Measurements from ENCODE around the gene GLB1L2.

Gene GLB1L2

DNA sequence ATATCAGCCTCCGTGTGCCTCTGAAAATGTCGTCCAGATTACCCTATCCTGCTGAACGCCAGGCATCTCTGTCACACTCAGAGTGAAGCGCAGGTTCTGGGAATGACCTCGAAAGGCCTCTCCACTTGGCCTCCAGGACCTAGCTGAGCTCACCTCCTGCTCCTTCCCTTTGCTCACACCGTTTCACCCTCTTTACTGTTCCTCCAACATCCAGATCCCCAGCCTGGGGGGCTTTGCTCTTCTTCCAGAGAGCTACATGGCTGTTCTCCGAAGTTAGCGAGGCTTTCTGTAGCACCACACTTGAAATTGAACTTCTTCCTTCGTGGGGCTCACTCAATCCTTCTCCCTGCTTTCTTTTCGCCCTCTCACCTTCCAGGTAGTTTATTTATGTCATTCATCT, 27.9 kb downstream of the GLB1L2 start:
- no peak for DNase-seq (ENCODE audit: low spot score)
- TF ChIP-seq, protein P1, sequence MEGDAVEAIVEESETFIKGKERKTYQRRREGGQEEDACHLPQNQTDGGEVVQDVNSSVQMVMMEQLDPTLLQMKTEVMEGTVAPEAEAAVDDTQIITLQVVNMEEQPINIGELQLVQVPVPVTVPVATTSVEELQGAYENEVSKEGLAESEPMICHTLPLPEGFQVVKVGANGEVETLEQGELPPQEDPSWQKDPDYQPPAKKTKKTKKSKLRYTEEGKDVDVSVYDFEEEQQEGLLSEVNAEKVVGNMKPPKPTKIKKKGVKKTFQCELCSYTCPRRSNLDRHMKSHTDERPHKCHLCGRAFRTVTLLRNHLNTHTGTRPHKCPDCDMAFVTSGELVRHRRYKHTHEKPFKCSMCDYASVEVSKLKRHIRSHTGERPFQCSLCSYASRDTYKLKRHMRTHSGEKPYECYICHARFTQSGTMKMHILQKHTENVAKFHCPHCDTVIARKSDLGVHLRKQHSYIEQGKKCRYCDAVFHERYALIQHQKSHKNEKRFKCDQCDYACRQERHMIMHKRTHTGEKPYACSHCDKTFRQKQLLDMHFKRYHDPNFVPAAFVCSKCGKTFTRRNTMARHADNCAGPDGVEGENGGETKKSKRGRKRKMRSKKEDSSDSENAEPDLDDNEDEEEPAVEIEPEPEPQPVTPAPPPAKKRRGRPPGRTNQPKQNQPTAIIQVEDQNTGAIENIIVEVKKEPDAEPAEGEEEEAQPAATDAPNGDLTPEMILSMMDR (IDR thresholded peaks at IDR 0.05; ENCODE audit: extremely low read depth, missing control alignments) = no peak

DNA sequence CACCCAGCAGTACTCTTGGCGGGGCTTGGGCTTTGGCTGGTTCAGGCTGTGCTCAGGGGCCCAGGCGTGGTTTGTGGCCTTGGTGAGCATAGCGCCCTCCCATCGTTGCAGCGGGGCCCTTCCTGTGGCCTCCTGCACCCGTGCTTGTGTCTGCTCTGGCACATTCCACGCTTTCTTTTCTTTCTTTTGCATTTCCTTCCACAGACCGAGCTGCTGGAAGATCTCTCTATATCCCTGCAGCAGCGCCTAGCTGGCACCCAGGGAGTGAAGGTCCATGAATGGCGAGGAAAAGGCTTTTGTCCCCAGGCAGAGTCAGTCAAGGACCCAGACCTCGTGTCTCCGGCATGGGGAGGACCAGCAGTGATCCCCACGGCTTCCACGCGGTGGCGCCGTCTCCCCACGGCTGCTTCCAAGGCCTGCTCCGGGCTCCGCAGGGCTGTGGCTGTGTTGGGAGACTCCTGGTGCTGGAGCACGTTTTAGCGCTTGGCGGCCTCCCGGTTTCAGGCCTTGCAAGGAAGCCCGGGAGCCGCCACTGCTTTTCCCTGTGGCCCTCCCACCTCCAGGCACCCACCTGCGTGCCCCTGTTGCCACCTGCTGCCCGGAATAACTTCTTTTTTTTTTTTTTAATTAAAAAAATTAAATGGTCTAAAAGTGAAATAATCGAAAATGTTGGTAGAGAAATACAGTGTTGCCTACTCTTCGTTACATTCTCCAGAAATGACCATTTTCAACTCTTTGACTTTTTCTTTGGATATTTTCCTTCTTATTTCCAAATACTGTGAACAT, 28.5 kb downstream of the GLB1L2 start:
- peak; percentile 87 for DNase-seq (ENCODE audit: low spot score)
- TF ChIP-seq, protein P1 (IDR thresholded peaks at IDR 0.05; ENCODE audit: extremely low read depth, missing control alignments) = peak; percentile 82

DNA sequence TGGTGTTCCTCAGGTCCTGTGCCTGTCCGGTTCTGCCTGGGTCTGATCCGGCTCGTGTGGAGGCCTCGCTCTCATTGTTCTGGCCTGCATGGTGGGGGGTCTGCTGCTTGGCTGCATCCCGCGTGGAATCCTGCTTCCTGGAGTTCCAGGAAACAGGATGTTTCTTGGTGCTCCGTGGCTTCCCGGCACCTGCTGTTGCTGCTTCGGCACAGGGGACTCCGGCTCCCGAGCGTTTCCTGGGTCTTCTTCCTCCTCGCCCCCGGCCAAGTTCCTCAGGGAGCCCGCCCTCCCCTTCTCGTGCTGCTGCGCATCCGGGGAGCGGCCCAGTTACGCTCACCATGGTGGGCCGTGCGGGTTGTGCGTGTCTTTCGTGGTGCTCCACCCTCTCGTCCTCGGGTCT, 29.9 kb downstream of the GLB1L2 start:
- TF ChIP-seq, protein P1 (IDR thresholded peaks at IDR 0.05; ENCODE audit: extremely low read depth, missing control alignments) = no peak
- DNase-seq (ENCODE audit: low spot score) = no peak

- TF ChIP-seq, protein P1 (IDR thresholded peaks at IDR 0.05; ENCODE audit: extremely low read depth, missing control alignments) = no peak
- no peak for DNase-seq (ENCODE audit: low spot score)
Measured at GRCh38 chr11:134362192-134362901, 30.6 kb downstream of the GLB1L2 start.

- no peak for DNase-seq (ENCODE audit: low spot score)
- TF ChIP-seq, protein P1 (IDR thresholded peaks at IDR 0.05; ENCODE audit: extremely low read depth, missing control alignments) = no peak
Measured at GRCh38 chr11:134363161-134363560, 31.4 kb downstream of the GLB1L2 start.

- no peak for DNase-seq (ENCODE audit: low spot score)
- TF ChIP-seq, protein P1 (IDR thresholded peaks at IDR 0.05; ENCODE audit: extremely low read depth, missing control alignments) = no peak
Measured at GRCh38 chr11:134363592-134363991, 31.8 kb downstream of the GLB1L2 start.

- TF ChIP-seq, protein P1 (IDR thresholded peaks at IDR 0.05; ENCODE audit: extremely low read depth, missing control alignments) = no peak
- DNase-seq (ENCODE audit: low spot score) = no peak
Measured at GRCh38 chr11:134364261-134364660, 32.5 kb downstream of the GLB1L2 start.
